AG04449 (cell line): ENCODE measurements around the gene GORASP1.

Experiments
- CTCF ChIA-PET: fragments of 350-600 bp; formaldehyde crosslinking; extraction: SDS; loops from one replicate; lab custom pipeline; 2021; ENCODE audit warnings: antibody characterized with exemption; lab: Yijun Ruan, JAX
- POLR2A ChIA-PET: fragments of 400-600, 350-600 bp; formaldehyde crosslinking; extraction: SDS; loops from one replicate; lab custom pipeline; 2020; ENCODE audit warnings: antibody characterized with exemption, inconsistent platforms; lab: Yijun Ruan, JAX
- DNase-seq: peaks from one replicate; pipeline ENCODE4 v3.0.0-alpha.2; 2010; ENCODE audit warnings: low read depth, low spot score
- H3K4me3 ChIP-seq: 2 replicates; pipeline ENCODE4 v1.5.1; 2011; ENCODE audit warnings: low read depth, mild to moderate bottlenecking, control low read depth, low read length
- CTCF ChIP-seq: IDR thresholded peaks from one replicate; pipeline ENCODE4 v1.5.1; 2011; ENCODE audit warnings: mild to moderate bottlenecking, moderate library complexity, low read length, control low read depth, inconsistent platforms; ENCODE audit not compliant: insufficient read depth; ENCODE audit errors: missing control alignments

Gene GORASP1

DNA sequence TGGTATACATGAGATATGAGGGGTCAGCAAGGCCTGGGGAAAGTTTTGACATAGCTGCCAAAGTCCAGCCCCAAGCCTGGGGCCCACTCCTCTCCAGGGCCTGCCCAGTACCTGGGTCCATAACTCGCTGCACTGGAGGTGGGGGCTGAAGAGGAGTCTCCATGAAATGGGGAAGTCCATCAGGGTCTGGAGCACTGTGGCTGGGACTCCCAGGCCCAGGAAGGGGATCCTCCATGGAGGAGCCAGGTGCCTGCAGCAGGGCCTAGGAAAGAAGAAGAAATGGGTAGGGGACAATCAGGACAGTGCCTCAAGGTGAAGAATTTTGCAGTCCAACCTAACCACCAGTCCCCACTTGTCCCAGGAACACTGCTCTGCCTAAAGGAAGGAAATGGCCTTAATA lies 8.2 kb downstream of the GORASP1 start:
- H3K4me3 ChIP-seq: no peak overlapping the region
- POLR2A ChIA-PET: no interaction called here
- CTCF ChIA-PET: interaction anchor here (5.0 kb wide), 1 partner anchor 192 kb away, joined by 35 read pairs; no protein-coding TSS in a partner anchor
- TF ChIP-seq CTCF: no peak
- no peak for DNase-seq

GRCh38 chr3:39098473-39099000 lies 8.9 kb downstream of the GORASP1 start:
- H3K4me3 ChIP-seq: no peak overlapping the region
- DNase-seq: no peak
- POLR2A ChIA-PET: no interaction called here
- no peak for TF ChIP-seq CTCF
- CTCF ChIA-PET: interaction anchor here (1.3 to 5.0 kb wide), 2 partner anchors 29 to 193 kb away, joined by 5 to 35 read pairs; no protein-coding TSS in a partner anchor

DNA sequence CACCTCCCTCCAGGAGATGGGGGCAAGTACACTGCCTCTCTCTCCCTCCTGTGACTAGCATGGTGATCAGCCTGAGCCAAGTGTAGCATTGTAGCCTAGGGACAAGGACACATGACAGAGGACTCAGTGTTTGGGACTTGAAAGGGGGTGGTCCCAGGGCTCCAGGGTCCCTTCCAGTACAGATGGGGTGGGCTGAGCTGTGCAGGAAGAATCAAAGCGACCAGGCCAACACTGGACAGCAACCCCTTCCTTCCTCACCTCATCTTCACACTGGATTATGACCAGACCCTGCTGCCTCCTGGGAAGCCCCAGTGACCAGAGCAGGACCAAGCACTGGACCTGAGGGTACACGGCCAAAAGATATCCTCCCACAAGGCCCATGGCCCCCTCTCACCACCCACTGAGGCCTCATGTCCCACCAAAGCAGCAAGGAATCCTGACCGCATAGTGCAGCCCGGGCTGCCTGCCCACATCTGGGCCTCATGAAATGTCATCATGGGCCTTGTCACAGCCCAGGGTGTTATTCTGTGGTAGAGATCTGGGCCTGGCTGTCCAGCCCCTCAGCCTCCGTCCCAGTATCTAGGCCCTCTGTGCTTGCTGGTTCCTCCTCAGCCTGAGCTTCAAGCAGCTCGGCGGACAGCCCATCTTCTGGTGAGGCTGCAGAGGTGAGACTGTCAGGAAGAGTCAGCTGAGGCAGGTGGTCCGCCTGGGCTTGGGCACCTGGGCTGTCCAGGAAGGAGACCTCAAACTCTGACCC lies 9.5 kb downstream of the GORASP1 start:
- no peak for TF ChIP-seq CTCF
- CTCF ChIA-PET: interaction anchor here (1.2 to 1.7 kb wide), 5 partner anchors 8 to 194 kb away, joined by 3 to 8 read pairs (median 5); no protein-coding TSS in a partner anchor
- no peak for DNase-seq
- POLR2A ChIA-PET: no interaction called here
- H3K4me3 ChIP-seq: no peak overlapping the region

GRCh38 chr3:39096775-39097174 lies 10.7 kb downstream of the GORASP1 start:
- ChIA-PET CTCF (interaction anchor here (0.9 to 1.7 kb wide), 5 partner anchors 9 to 195 kb away, joined by 3 to 8 read pairs (median 4); no protein-coding TSS in a partner anchor), POLR2A (no interaction called here)
- no peak for TF ChIP-seq CTCF
- H3K4me3 ChIP-seq: no peak overlapping the region
- no peak for DNase-seq

- POLR2A ChIA-PET: no interaction called here
- no peak for DNase-seq
- CTCF ChIA-PET: no interaction called here
- H3K4me3 ChIP-seq: no peak overlapping the region
- no peak for TF ChIP-seq CTCF
These were observed 11.6 kb downstream of the GORASP1 start for GRCh38 chr3:39095778-39096177.

DNA sequence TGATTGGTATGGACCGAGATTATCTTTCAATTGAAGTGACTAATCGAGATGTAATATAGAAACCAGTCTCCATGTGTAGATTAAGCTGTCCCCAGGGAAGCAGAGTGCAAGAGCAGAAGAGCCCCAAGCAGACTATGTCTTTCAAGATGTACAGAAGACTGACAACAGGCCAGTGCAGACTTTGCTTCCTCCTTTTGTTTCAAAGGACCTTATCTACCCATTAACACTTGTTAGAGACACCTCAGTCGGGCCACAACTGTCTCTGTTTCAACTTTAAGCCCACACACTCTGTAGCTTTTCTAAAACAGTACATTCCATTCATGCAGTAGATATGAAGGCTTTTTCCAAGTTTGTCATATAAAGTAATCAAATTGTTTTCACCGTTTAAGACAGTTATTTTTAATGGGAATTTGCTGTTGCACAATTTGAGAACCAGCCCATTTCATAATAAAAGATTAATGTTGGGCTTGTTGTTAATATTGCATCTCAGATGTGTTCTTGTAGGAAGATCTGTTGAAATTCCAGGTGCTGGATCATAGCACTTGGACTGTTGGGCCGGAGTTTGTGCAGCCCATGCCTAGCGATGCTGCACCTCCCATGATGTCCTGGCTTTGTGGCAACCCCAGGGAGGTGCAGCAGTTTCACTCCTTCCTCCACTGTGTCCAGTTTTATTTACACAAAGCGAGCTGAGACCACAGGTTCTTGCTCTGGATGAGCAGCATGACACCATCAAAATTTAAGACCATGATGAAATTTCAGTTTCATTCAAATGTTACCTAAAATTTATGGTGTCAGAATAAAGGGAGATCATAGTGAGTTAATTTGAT lies 12.4 kb downstream of the GORASP1 start:
- no peak for TF ChIP-seq CTCF
- CTCF ChIA-PET: interaction anchor here (1.0 to 1.3 kb wide), 3 partner anchors 8 to 193 kb away, joined by 3 to 4 read pairs (median 4); no protein-coding TSS in a partner anchor
- DNase-seq: no peak
- POLR2A ChIA-PET: no interaction called here
- H3K4me3 ChIP-seq: no peak overlapping the region
